Osteoblast (primary cell): ENCODE measurements around the gene CENPC. TPM values are rescaled to one million over a fixed set of nuclear protein-coding genes. Genes with fewer than 3 reads are reported as not detected.

ENCODE experiments used
- DNase-seq: peaks from one replicate; pipeline ENCODE4 v3.0.0; 2011; ENCODE audit warnings: low spot score, mixed read lengths; ENCODE audit not compliant: insufficient read length; ENCODE audit errors: missing footprints
- H2AFZ ChIP-seq: 2 replicates; pipeline ENCODE4 v1.6.0; 2011; ENCODE audit warnings: mild to moderate bottlenecking, low read length
- H3K27ac ChIP-seq: 2 replicates; pipeline ENCODE4 v1.5.1; 2011; ENCODE audit warnings: mild to moderate bottlenecking, low read depth, low read length, moderate library complexity
- H3K27me3 ChIP-seq: 2 replicates; pipeline ENCODE4 v1.6.0; 2012; ENCODE audit warnings: mild to moderate bottlenecking, control low read depth, inconsistent platforms, low read length, moderate library complexity; ENCODE audit not compliant: insufficient read depth
- H3K36me3 ChIP-seq: 2 replicates; pipeline ENCODE4 v1.5.1; 2011; ENCODE audit warnings: mild to moderate bottlenecking, low read length, control low read depth, moderate library complexity; ENCODE audit not compliant: insufficient read depth
- H3K4me1 ChIP-seq: 2 replicates; pipeline ENCODE4 v1.5.1; 2011; ENCODE audit warnings: mild to moderate bottlenecking, low read length, control low read depth, moderate library complexity; ENCODE audit not compliant: insufficient read depth
- H3K4me2 ChIP-seq: 2 replicates; pipeline ENCODE4 v1.6.0; 2011; ENCODE audit warnings: mild to moderate bottlenecking, low read length; ENCODE audit not compliant: insufficient read depth
- H3K4me3 ChIP-seq: fragments of 200-600 bp; sonication (generic); 3 replicates; pipeline ENCODE4 v1.5.1; 2012; ENCODE audit warnings: mild to moderate bottlenecking, low read length, inconsistent platforms; ENCODE audit not compliant: insufficient read depth
- H3K79me2 ChIP-seq: 2 replicates; pipeline ENCODE4 v1.6.0; 2012; ENCODE audit warnings: mild to moderate bottlenecking, low read length, control low read depth, inconsistent platforms; ENCODE audit not compliant: insufficient read depth
- H3K9me3 ChIP-seq: 2 replicates; pipeline ENCODE4 v1.5.1; 2011; ENCODE audit warnings: low read depth, low read length, control low read depth
- H4K20me1 ChIP-seq: 2 replicates; pipeline ENCODE4 v1.6.0; 2012; ENCODE audit warnings: mild to moderate bottlenecking, low read length, control low read depth; ENCODE audit not compliant: insufficient read depth
- total RNA-seq: library from RNA; depleted of rRNA; stranded (reverse); fragments of >200 nt; gene quantifications from 2 replicates; pipeline ENCODE4 v1.2.3, GENCODE V29; 2012
- TF ChIP-seq, protein P1 (sequence below): IDR thresholded peaks from 2 replicates; pipeline ENCODE4 v1.5.1; 2011; ENCODE audit warnings: mild to moderate bottlenecking, low read depth, low read length, moderate library complexity; ENCODE audit errors: extremely low read depth

The CENPC gene
- total RNA-seq, 1 donor = 19.9 TPM

DNA sequence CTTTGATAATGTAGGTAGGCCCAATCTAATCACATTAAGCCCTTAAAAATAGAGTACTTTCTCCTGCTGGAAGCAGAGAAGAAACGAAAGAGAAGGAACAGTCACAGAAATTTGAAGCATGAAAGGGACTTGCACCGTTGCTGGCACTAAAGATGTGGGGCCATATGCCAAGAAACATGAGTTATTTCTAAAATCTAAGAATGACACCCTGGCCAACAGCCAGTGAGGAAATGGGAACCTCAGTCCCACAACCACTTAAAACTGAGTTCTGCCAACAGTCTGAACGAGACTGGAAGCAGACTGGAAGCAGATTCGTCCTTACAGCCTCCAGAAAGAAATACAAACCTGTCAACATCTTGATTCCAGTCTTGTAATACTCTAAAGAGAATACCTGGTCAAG is 70.1 kb downstream of the CENPC start:
- DNase-seq = no peak
- Histone ChIP-seq H3K4me1 (no peaks in the 10 kb centered on the region), H3K27ac (no peak overlapping the region), H3K4me2 (no peak overlapping the region), H2AFZ (no peak overlapping the region), H3K9me3 (no peaks in the 10 kb centered on the region), H3K36me3 (peaks cover 11% of the 10 kb centered on the region), H3K4me3 (no peak overlapping the region), H3K79me2 (no peaks in the 10 kb centered on the region), H3K27me3 (no peaks in the 10 kb centered on the region), H4K20me1 (no peaks in the 10 kb centered on the region)
- TF ChIP-seq, protein P1, sequence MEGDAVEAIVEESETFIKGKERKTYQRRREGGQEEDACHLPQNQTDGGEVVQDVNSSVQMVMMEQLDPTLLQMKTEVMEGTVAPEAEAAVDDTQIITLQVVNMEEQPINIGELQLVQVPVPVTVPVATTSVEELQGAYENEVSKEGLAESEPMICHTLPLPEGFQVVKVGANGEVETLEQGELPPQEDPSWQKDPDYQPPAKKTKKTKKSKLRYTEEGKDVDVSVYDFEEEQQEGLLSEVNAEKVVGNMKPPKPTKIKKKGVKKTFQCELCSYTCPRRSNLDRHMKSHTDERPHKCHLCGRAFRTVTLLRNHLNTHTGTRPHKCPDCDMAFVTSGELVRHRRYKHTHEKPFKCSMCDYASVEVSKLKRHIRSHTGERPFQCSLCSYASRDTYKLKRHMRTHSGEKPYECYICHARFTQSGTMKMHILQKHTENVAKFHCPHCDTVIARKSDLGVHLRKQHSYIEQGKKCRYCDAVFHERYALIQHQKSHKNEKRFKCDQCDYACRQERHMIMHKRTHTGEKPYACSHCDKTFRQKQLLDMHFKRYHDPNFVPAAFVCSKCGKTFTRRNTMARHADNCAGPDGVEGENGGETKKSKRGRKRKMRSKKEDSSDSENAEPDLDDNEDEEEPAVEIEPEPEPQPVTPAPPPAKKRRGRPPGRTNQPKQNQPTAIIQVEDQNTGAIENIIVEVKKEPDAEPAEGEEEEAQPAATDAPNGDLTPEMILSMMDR = no peak

DNA sequence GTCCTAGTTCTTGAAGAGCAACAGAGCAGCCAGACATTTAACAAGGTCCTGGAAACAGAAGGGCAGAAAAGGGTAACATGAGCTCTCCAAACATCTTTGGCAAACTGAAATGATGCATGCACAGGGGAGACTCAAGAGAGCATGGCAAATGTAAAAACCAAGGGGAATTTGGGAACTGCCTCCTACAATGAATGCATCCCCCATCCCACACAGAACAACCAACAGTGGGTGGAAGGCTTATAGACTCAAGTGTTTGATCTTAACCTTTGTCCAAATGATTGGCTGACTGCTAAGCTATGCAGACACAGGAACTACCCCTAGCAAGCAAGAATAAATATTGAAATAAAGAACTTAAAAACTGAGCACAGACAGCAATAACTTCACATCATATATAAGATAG is 74.4 kb downstream of the CENPC start:
- TF ChIP-seq, protein P1 = no peak
- no peak overlapping the region for H2AFZ ChIP-seq

DNA sequence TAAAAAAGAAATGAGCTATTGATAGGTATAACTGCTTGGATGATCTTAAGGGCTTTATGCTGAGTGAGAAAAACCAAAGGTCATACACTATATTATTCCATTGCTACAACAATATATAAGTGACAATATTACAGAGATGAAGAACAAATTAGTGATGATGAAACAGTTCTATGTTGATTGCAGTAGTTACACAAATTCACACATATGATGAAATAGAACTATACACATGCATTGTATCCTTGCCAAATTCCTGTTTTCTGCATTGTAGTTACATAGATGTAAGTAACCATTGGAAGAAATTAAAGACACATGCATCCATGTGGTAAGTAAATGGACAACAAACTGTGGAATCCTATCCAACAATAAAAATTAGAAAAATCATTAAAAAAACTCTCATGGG is 76.5 kb downstream of the CENPC start:
- Histone ChIP-seq H3K79me2 (no peaks in the 10 kb centered on the region), H3K9me3 (no peaks in the 10 kb centered on the region), H3K4me1 (no peaks in the 10 kb centered on the region), H3K27ac (no peak overlapping the region), H3K27me3 (no peaks in the 10 kb centered on the region), H4K20me1 (no peaks in the 10 kb centered on the region), H3K4me2 (no peak overlapping the region), H2AFZ (no peak overlapping the region), H3K4me3 (no peak overlapping the region), H3K36me3 (peaks cover 6% of the 10 kb centered on the region)
- no peak for DNase-seq
- TF ChIP-seq, protein P1 = no peak

More for the DNA sequence above, 74.4 kb downstream of the CENPC start:
- Histone ChIP-seq H3K4me1 (no peaks in the 10 kb centered on the region), H4K20me1 (no peaks in the 10 kb centered on the region), H3K4me2 (no peak overlapping the region), H3K9me3 (no peaks in the 10 kb centered on the region), H3K79me2 (no peaks in the 10 kb centered on the region), H3K27ac (no peak overlapping the region), H3K27me3 (no peaks in the 10 kb centered on the region), H3K36me3 (peaks cover 7% of the 10 kb centered on the region), H3K4me3 (no peak overlapping the region)
- no peak for DNase-seq

DNA sequence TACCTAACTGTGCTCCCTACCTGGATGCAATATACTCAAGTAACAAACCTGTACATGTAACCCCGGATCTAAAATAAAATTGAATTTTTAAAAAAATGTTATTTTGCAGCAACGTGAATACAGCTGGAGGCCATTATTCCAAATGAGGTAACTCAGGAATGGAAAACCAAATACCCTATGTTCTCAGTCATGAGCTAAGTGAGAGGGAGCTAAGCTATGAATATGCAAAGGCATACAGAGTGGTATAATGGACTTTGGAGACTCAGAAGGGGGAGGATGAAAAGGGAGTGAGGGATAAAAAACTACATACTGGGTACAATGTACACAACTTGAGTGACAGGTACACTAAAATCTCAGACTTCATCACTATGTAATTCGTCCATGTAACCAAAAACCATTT is 78.6 kb downstream of the CENPC start:
- no peaks in the 10 kb centered on the region for H3K79me2 ChIP-seq
- no peaks in the 10 kb centered on the region for H3K4me1 ChIP-seq
- DNase-seq = no peak
- H3K4me3 ChIP-seq = no peak overlapping the region
- H3K4me2 ChIP-seq = no peak overlapping the region
- TF ChIP-seq, protein P1 = no peak
- no peaks in the 10 kb centered on the region for H4K20me1 ChIP-seq
- H3K9me3 ChIP-seq = no peaks in the 10 kb centered on the region
- H3K27me3 ChIP-seq = no peaks in the 10 kb centered on the region
- no peak overlapping the region for H2AFZ ChIP-seq
- no peak overlapping the region for H3K27ac ChIP-seq
- H3K36me3 ChIP-seq = peaks cover 2% of the 10 kb centered on the region
